NCI-H526 treated with DMSO at 0.1 percent for 48 hours (cell line): ENCODE results near the gene SPN.
A peak's percentile ranks its signal among the peaks of the same experiment; 100 is the strongest.
"Not testable (repeated sequence)": the region's sequence is repeated elsewhere in the genome, so short reads cannot be mapped to it uniquely, and the experiment has no call there.

Experiments used
- DNase-seq: peaks from one replicate; lab custom pipeline; 2025; lab: John Stamatoyannopoulos, UW

SPN gene

DNA sequence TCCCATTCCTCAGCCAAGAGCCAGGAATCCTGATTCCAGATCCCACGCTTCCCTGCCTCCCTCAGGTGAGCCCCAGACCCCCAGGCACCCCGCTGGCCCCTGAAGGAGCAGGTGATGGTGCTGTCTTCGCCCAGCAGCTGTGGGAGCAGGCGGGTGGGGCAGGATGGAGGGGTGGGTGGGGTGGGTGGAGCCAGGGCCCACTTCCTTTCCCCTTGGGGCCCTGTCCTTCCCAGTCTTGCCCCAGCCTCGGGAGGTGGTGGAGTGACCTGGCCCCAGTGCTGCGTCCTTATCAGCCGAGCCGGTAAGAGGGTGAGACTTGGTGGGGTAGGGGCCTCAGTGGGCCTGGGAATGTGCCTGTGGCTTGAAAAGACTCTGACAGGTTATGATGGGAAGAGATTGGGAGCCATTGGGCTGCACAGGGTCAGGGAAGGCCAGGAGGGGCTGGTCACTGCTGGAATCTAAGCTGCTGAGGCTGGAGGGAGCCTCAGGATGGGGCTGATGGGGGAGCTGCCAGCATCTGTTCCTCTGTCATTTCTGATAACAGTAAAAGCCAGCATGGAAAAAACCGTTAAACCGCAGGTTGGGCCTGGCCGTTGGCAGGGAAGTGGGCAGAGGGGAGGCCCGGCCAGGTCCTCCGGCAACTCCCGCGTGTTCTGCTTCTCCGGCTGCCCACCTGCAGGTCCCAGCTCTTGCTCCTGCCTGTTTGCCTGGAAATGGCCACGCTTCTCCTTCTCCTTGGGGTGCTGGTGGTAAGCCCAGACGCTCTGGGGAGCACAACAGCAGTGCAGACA, at the start of gene SPN:
SPN (plus strand) TSS at position 232 of the 791 bp plus-strand sequence; CDS start at position 714, 482 bp downstream.
- DNase-seq, result peak; percentile 44

GRCh38 chr16:29613307-29614057, 49.6 kb upstream of the SPN start:
- DNase-seq, result peak; percentile 49

DNA sequence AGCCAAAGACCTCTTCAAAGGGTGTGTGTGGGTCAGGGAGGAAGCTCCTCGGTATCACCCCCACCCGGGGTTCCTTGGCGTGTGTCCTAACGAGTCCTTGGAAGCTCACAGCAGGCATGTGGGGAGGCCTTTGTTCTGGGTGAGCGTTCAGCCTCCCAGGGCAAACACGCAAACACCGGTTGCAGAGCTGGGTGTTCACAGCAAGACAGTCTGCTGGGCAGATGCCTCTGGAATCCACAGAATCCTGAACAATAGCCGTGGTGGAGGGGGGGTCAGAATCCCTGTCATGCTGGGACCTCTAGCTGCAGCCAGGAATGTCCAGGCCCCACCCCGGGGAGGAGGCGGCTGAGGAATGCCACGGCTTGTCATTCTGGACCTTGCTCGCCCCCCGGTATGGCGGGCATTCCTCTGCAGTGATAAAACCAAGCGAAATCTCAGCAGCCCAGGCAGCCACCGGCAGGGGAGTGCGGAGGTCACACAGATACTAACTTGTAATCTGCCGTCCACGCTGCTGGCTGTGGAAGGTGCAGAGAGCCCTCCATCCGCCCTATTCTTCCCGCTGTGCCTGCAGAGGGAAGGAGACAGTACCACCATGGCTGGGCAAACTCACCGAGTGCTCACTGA, 48.2 kb upstream of the SPN start:
- DNase-seq, result not testable (repeated sequence)

- not testable (repeated sequence) for DNase-seq
These were observed 46.9 kb upstream of the SPN start for GRCh38 chr16:29616127-29616526.

- DNase-seq, result not testable (repeated sequence)
These were observed 42.5 kb upstream of the SPN start for GRCh38 chr16:29620591-29620990.

- not testable (repeated sequence) for DNase-seq
These were observed 40.3 kb upstream of the SPN start for GRCh38 chr16:29622738-29623137.

DNA sequence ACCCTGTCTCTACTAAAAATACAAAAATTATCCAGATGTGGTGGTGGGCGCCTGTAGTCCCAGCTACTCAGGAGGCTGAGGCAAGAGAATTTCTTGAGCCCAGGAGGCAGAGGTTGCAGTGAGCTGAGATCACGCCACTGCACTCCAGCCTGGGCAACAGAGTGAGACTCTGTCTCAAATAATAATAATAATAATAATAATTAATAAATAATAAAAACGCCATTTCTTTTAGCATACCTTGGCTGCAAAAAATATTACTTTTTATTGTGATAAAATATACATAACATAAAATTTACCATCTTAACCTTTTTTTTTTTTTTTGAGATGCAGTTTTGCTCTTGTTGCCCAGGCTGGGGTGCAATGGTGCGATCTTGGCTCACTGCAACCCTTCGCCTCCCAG, 39.8 kb upstream of the SPN start:
- DNase-seq, result not testable (repeated sequence)

- DNase-seq, result not testable (repeated sequence)
These were observed 37.9 kb upstream of the SPN start for GRCh38 chr16:29625114-29625513.

DNA sequence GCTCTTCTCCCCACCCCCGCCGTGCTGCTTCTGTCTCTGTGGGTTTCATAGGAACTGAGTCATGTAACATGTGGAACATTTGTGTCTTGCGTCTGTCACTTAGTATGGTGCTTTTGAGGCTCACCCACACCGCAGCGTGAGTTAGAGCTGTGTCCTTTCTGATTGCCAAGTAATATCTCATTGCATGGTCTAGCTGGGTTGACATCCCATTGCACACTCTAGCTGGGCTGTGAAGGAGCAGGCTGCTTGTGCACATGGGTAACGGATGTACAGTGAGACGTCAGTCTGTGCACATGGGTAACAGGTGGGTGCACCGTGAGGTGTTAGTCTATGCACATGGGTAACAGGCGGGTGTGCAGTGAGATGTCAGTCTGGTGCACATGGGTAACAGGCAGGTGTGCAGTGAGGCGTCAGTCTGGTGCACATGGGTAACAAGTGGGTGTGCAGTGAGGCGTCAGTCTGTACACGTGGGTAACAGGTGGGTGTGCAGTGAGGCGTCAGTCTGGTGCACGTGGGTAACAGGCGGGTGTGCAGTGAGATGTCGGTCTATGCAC, 36.2 kb upstream of the SPN start:
- DNase-seq, result not testable (repeated sequence)

DNA sequence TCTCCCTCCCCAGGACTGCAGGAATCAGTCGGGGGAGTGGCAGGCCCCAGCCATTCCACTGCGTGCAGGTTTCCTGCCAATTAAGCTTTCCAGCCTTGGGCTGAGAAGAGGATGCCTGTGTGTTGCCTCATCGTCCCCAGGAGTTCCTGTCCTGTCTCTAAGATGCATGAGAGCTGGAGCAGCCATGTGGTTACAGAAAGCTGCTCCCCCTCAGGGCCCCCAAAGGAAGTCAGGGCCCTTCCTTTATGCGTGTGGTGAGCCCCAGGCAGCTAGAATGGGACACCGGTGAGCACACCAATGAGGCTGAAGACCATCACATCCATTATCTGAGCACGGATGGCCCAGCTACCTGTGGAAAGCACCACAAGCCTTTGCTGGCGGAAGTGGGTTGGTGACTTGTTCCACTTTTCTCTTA, 35.4 kb upstream of the SPN start:
- not testable (repeated sequence) for DNase-seq

GRCh38 chr16:29628707-29629106, 34.3 kb upstream of the SPN start:
- not testable (repeated sequence) for DNase-seq

GRCh38 chr16:29629318-29629717, 33.7 kb upstream of the SPN start:
- DNase-seq, result not testable (repeated sequence)

DNA sequence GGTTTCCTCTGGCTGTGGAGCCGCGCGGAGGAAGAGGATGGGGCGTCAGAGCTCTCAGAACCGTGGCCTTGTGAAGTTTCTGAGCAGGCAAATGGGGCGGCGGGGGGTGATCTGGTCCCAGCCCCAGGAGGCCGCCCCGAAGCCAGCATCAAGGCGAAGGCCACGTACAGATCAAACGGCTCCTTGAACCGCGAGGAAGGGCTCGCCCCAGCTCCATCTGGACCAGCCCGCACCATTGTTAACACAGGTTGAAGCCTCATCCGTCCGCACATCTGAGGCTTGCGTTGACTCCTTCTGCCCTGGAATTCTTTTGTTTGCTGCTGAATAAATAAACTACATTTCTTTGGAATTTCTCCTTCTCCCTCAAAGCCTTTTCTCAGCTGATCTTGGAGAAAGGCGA, 31.4 kb upstream of the SPN start:
- DNase-seq, result not testable (repeated sequence)

GRCh38 chr16:29635902-29636301, 27.1 kb upstream of the SPN start:
- DNase-seq, result not testable (repeated sequence)

GRCh38 chr16:29636368-29636767, 26.7 kb upstream of the SPN start:
- not testable (repeated sequence) for DNase-seq

DNA sequence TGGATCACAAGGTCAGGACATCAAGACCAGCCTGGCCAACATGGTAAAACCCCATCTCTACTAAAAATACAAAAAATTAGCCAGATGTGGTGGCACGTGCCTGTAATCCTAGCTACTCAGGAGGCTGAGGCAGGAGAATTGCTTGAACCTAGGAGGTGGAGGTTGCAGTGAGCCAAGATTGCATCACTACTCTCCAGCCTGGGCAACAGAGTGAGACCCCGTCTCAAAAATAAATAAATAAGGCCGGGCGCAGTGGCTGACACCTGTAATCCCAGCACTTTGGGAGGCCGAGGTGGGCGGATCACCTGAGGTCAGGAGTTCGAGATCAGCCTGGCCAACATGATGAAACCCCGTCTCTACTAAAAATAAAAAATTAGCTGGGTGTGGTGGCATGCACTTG, 24.3 kb upstream of the SPN start:
- DNase-seq, result not testable (repeated sequence)

- DNase-seq, result peak; percentile 19
These were observed 21.5 kb upstream of the SPN start for GRCh38 chr16:29641561-29641960.

DNA sequence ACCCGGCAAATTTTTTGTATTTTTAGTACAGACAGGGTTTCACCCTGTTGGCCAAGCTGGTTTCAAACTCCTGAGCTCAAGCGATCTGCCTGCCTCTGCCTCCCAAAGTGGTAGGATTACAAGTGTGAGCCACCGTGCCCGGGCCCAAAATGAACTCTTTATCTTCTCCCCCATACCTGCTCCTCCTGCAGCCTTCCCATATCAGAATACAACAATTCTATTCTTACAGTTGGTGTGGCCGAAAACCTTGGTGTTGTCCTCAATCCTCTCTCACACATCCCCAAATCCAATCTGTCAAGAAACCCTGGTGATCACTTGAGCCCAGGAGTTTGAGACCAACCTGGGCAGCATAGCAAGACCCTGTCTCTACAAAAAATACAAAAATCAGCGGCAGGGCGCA, 19.5 kb upstream of the SPN start:
- DNase-seq, result no peak

DNA sequence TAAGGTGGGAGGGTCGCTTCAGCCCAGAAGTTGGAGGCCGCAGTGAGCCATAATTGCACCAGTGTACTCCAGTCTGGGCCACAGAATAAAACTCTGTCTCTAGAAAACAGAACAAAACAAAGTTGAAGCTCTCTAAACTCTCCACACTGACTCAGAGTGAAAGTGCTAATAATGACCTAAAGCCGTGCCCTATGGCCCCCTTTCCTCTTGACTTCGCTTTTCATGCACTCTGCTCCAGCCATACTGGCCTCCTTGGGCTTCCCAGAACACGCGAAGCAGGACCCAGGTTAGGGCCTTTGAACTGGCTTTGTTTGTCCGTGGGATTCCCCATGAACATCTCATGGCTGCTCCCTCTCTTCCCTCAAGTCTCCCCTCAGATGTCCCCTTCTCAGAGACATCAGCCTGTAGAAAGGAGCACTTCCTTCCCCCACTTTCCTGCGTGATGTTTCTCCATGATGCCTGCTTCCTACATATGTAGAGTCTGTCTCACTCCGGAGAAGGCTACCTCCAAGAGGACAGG, 18.6 kb upstream of the SPN start:
- no peak for DNase-seq

- DNase-seq, result no peak
These were observed 17.9 kb upstream of the SPN start for GRCh38 chr16:29644973-29645693.

GRCh38 chr16:29645694-29646187, 17.3 kb upstream of the SPN start:
- DNase-seq, result no peak
